Neural cell (in vitro differentiated cells): ENCODE data around the gene CFAP100.

ENCODE experiments used
- EP300 ChIP-seq: fragments of 450-650 bp; conservative IDR thresholded peaks from 2 replicates; pipeline ENCODE4 v1.6.1; 2014; ENCODE audit warnings: antibody characterized with exemption, mild to moderate bottlenecking, moderate library complexity; ENCODE audit not compliant: poor library complexity, severe bottlenecking
- EZH2 ChIP-seq: fragments of 200-600, 300-800 bp; shearing (Covaris generic), sonication (generic); IDR thresholded peaks from 2 replicates; pipeline ENCODE4 v1.6.1; 2014; ENCODE audit warnings: antibody characterized with exemption, low read length, borderline replicate concordance, mild to moderate bottlenecking; ENCODE audit not compliant: insufficient read depth, poor library complexity, severe bottlenecking
- POLR2AphosphoS5 ChIP-seq: IDR thresholded peaks from 2 replicates; pipeline ENCODE4 v1.6.1; 2012
- RAD21 ChIP-seq: fragments of 450-650 bp; conservative IDR thresholded peaks from 2 replicates; pipeline ENCODE4 v1.6.1; 2014; ENCODE audit warnings: antibody characterized with exemption, mild to moderate bottlenecking, moderate library complexity
- TAF1 ChIP-seq: IDR thresholded peaks from 2 replicates; pipeline ENCODE4 v1.6.1; 2012; ENCODE audit warnings: low read depth
- TF ChIP-seq, protein P1 (sequence below): fragments of 450-650 bp; IDR thresholded peaks from 2 replicates; pipeline ENCODE4 v1.5.1; 2014; ENCODE audit warnings: antibody characterized with exemption, mild to moderate bottlenecking, moderate library complexity; ENCODE audit not compliant: poor library complexity, severe bottlenecking
- TF ChIP-seq, protein P2 (sequence below): IDR thresholded peaks from 2 replicates; pipeline ENCODE4 v1.6.1; 2012; ENCODE audit warnings: borderline replicate concordance

DNA sequence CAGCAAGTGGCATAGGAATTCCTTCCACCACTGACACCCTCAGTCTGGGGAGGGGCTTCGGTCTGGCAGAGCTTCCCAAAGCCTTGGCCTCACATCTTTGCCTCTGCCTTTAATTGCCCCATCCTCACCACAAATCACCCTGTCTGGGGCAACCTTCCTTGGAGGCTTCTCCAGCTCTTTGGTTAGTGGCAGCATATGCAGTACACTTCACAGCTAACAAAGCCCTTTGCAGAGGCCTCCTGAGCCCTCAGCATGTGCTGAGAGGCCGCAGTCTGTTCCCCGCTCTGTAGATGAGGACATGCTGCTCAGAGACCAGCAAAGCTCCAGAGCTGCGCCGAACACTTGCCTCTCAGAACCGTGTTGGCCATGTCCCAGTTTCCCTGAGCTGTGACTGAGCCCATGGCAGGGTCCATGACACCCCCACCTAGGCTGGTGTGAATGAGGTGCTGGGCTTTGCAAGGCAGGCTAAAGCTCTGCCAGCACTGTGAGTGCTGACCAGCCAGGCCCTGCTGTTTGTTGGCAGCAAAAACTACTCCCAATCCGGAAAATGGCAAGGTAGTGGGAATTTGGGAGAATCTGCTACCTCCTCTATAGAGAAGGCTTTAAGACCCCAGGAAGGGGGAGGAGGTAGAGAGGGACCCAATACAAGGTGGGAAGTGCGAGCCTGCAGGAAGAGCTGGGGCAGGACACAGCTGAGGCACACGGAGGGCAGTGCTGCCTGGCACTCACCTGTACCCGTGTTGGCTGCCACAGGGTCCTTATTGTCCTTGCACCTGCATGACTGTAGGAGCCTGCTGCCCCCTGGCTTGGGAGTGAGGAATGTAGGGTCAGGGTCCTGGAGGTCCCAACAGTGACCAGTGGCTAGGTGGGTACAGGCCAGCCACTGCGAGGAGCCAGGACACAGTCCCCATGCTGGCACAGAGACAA lies 29.1 kb upstream of the CFAP100 start:
- TF ChIP-seq, protein P1, sequence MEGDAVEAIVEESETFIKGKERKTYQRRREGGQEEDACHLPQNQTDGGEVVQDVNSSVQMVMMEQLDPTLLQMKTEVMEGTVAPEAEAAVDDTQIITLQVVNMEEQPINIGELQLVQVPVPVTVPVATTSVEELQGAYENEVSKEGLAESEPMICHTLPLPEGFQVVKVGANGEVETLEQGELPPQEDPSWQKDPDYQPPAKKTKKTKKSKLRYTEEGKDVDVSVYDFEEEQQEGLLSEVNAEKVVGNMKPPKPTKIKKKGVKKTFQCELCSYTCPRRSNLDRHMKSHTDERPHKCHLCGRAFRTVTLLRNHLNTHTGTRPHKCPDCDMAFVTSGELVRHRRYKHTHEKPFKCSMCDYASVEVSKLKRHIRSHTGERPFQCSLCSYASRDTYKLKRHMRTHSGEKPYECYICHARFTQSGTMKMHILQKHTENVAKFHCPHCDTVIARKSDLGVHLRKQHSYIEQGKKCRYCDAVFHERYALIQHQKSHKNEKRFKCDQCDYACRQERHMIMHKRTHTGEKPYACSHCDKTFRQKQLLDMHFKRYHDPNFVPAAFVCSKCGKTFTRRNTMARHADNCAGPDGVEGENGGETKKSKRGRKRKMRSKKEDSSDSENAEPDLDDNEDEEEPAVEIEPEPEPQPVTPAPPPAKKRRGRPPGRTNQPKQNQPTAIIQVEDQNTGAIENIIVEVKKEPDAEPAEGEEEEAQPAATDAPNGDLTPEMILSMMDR, result no peak
- TF ChIP-seq EP300, result no peak
- no peak for TF ChIP-seq EZH2
- TF ChIP-seq, protein P2, sequence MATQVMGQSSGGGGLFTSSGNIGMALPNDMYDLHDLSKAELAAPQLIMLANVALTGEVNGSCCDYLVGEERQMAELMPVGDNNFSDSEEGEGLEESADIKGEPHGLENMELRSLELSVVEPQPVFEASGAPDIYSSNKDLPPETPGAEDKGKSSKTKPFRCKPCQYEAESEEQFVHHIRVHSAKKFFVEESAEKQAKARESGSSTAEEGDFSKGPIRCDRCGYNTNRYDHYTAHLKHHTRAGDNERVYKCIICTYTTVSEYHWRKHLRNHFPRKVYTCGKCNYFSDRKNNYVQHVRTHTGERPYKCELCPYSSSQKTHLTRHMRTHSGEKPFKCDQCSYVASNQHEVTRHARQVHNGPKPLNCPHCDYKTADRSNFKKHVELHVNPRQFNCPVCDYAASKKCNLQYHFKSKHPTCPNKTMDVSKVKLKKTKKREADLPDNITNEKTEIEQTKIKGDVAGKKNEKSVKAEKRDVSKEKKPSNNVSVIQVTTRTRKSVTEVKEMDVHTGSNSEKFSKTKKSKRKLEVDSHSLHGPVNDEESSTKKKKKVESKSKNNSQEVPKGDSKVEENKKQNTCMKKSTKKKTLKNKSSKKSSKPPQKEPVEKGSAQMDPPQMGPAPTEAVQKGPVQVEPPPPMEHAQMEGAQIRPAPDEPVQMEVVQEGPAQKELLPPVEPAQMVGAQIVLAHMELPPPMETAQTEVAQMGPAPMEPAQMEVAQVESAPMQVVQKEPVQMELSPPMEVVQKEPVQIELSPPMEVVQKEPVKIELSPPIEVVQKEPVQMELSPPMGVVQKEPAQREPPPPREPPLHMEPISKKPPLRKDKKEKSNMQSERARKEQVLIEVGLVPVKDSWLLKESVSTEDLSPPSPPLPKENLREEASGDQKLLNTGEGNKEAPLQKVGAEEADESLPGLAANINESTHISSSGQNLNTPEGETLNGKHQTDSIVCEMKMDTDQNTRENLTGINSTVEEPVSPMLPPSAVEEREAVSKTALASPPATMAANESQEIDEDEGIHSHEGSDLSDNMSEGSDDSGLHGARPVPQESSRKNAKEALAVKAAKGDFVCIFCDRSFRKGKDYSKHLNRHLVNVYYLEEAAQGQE, result no peak
- TF ChIP-seq RAD21, result no peak
- TF ChIP-seq POLR2AphosphoS5, result no peak
- TF ChIP-seq TAF1, result no peak
